Measurements from ENCODE around the gene IFT57.
A peak's percentile ranks its signal among the peaks of the same experiment; 100 is the strongest.
"Not testable (repeated sequence)": the region's sequence is repeated elsewhere in the genome, so short reads cannot be mapped to it uniquely, and the experiment has no call there.

Gene IFT57

GRCh38 chr3:108157273-108157672 is 65.0 kb downstream of the IFT57 start:
- DNase-seq = no peak

GRCh38 chr3:108156312-108156853 is 65.8 kb downstream of the IFT57 start:
- DNase-seq = no peak

- not testable (repeated sequence) for DNase-seq
Measured at GRCh38 chr3:108155642-108156041, 66.6 kb downstream of the IFT57 start.

GRCh38 chr3:108153451-108153981 is 68.7 kb downstream of the IFT57 start:
- peak; percentile 52 to 55 for DNase-seq

GRCh38 chr3:108152274-108152673 is 70.0 kb downstream of the IFT57 start:
- DNase-seq = no peak

GRCh38 chr3:108150200-108150599 is 72.0 kb downstream of the IFT57 start:
- no peak for DNase-seq

GRCh38 chr3:108146139-108146538 is 76.1 kb downstream of the IFT57 start:
- no peak for DNase-seq

- DNase-seq = no peak
Measured at GRCh38 chr3:108145578-108145977, 76.6 kb downstream of the IFT57 start.

- DNase-seq = no peak
Measured at GRCh38 chr3:108137460-108137814, 84.8 kb downstream of the IFT57 start.

- no peak for DNase-seq
Measured at GRCh38 chr3:108136561-108137459, 85.4 kb downstream of the IFT57 start.

GRCh38 chr3:108134555-108134880 is 87.7 kb downstream of the IFT57 start:
- DNase-seq = no peak

GRCh38 chr3:108133858-108134554 is 88.2 kb downstream of the IFT57 start:
- no peak for DNase-seq

GRCh38 chr3:108133048-108133369 is 89.2 kb downstream of the IFT57 start:
- DNase-seq = no peak

GRCh38 chr3:108131475-108132134 is 90.6 kb downstream of the IFT57 start:
- no peak for DNase-seq

GRCh38 chr3:108130701-108131474 is 91.3 kb downstream of the IFT57 start:
- DNase-seq = no peak

GRCh38 chr3:108130236-108130635 is 92.0 kb downstream of the IFT57 start:
- no peak for DNase-seq

GRCh38 chr3:108127301-108127988 is 94.8 kb downstream of the IFT57 start:
- DNase-seq = peak; percentile 46 to 55

GRCh38 chr3:108126348-108126747 is 95.9 kb downstream of the IFT57 start:
- DNase-seq = no peak

GRCh38 chr3:108125550-108126071 is 96.6 kb downstream of the IFT57 start:
- peak; percentile 48 to 60 for DNase-seq

- no peak for DNase-seq
Measured at GRCh38 chr3:108125153-108125543, 97.1 kb downstream of the IFT57 start.

GRCh38 chr3:108124337-108125152 is 97.7 kb downstream of the IFT57 start:
- DNase-seq = peak; percentile 64 to 73
